ENCODE results near the gene PET100.

DNA sequence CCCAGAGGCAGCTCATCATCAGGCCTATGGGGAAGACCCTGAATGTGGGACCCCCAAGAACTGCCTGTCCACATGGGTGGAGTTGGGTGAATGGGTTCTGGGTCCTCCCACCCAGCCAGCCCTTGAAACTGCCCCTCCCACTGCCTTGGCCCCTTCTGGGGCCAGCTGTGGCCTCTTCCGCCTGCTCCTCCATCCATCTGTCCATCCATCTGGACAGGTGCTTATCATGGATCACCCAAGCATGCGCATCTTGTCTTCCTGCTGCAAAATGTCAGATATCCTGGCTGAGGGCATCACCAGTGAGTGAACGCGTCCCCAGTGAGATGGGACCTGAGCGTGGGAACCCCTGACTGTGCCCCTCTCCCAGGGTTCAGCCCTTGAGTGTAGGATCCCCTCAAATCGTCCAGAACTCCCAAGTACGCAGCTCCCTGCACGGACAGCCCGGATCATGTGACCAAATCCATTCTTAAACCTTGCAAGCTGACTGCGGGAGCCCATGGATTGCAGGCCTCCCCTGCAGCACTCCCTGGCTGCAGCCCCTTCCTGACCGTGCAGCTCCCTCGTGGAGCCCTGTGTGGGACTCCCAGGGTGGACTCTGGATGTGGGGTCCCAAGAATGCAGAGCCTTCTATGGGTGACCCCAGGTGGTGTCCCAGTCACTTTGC, 9.3 kb downstream of the PET100 start:
- TF ChIP-seq CTCF (IDR thresholded peaks at IDR 0.05; ENCODE audit: low read depth, low read length, poor library complexity, severe bottlenecking) (no peak), EZH2phosphoT487 (IDR thresholded peaks at IDR 0.05; ENCODE audit: borderline replicate concordance, low read length) (no peak)
